SK-N-SH treated with all-trans-retinoic acid at 6 μM for 48 hours (cell line): Measurements from ENCODE around the gene PPP1R12B.
"Not testable (repeated sequence)": the region's sequence is repeated elsewhere in the genome, so short reads cannot be mapped to it uniquely, and the experiment has no call there.

Source experiments
- ATAC-seq: fragments of 200-7000 bp; cut with Tn5 transposase; 3 replicates; pipeline ENCODE4 v1.9.1; 2020; ENCODE audit warnings: mild to moderate bottlenecking, moderate library complexity
- ARNTL ChIP-seq: fragments of 450-650 bp; formaldehyde crosslinking; IDR thresholded peaks from 2 replicates; pipeline ENCODE4 v1.5.0; 2020; ENCODE audit warnings: low read depth, mild to moderate bottlenecking, moderate library complexity, borderline replicate concordance
- BACH2 ChIP-seq: fragments of 250-450 bp; sonication (Bioruptor Pico); IDR thresholded peaks from 2 replicates; pipeline ENCODE4 v1.9.0; 2021; ENCODE audit warnings: mild to moderate bottlenecking, borderline replicate concordance
- CSDC2 ChIP-seq: fragments of 250-450 bp; sonication (Bioruptor Pico); IDR thresholded peaks from 2 replicates; pipeline ENCODE4 v1.5.0; 2020; ENCODE audit warnings: mild to moderate bottlenecking, moderate library complexity
- ESRRG ChIP-seq: fragments of 250-450 bp; sonication (Bioruptor Pico); IDR thresholded peaks from 2 replicates; pipeline ENCODE4 v1.6.1; 2021; ENCODE audit warnings: mild to moderate bottlenecking
- GLIS3 ChIP-seq: fragments of 250-450 bp; sonication (Bioruptor Pico); IDR thresholded peaks from 2 replicates; pipeline ENCODE4 v1.5.0; 2020; ENCODE audit warnings: mild to moderate bottlenecking, moderate library complexity
- PPARA ChIP-seq: fragments of 250-450 bp; sonication (Bioruptor Pico); IDR thresholded peaks from 2 replicates; pipeline ENCODE4 v1.5.0; 2020; ENCODE audit warnings: mild to moderate bottlenecking, borderline replicate concordance
- RARB ChIP-seq: fragments of 250-450 bp; sonication (Bioruptor Pico); IDR thresholded peaks from 2 replicates; pipeline ENCODE4 v1.8.0; 2021; ENCODE audit warnings: mild to moderate bottlenecking, moderate library complexity
- TCF4 ChIP-seq: fragments of 250-450 bp; sonication (Bioruptor Pico); IDR thresholded peaks from 2 replicates; pipeline ENCODE4 v1.8.0; 2021; ENCODE audit warnings: mild to moderate bottlenecking, moderate library complexity, borderline replicate concordance
- TOX ChIP-seq: fragments of 250-450 bp; sonication (Bioruptor Pico); IDR thresholded peaks from 2 replicates; pipeline ENCODE4 v1.8.0; 2021; ENCODE audit warnings: mild to moderate bottlenecking, moderate library complexity, borderline replicate concordance
- ZC3H10 ChIP-seq: fragments of 250-450 bp; sonication (Bioruptor Pico); IDR thresholded peaks from 2 replicates; pipeline ENCODE4 v1.5.1; 2021; ENCODE audit warnings: mild to moderate bottlenecking, moderate library complexity
- ZFP3 ChIP-seq: fragments of 250-450 bp; sonication (Bioruptor Pico); IDR thresholded peaks from 2 replicates; pipeline ENCODE4 v1.5.0; 2020; ENCODE audit warnings: mild to moderate bottlenecking, moderate library complexity
- ZFP30 ChIP-seq: fragments of 450-650 bp; formaldehyde crosslinking; IDR thresholded peaks from 2 replicates; pipeline ENCODE4 v1.5.0; 2022; ENCODE audit warnings: mild to moderate bottlenecking, moderate library complexity
- ZNF565 ChIP-seq: fragments of 450-650 bp; formaldehyde crosslinking; conservative IDR thresholded peaks from 2 replicates; pipeline ENCODE4 v1.5.0; 2020; ENCODE audit warnings: low read depth, mild to moderate bottlenecking, moderate library complexity
- ZNF70 ChIP-seq: fragments of 450-650 bp; formaldehyde crosslinking; IDR thresholded peaks from 2 replicates; pipeline ENCODE4 v1.5.0; 2020; ENCODE audit warnings: mild to moderate bottlenecking, moderate library complexity
- ZNF8 ChIP-seq: fragments of 450-650 bp; formaldehyde crosslinking; IDR thresholded peaks from 2 replicates; pipeline ENCODE4 v1.5.0; 2020; ENCODE audit warnings: mild to moderate bottlenecking, moderate library complexity
- TF ChIP-seq, protein P1 (sequence below): fragments of 250-450 bp; sonication (Bioruptor Pico); IDR thresholded peaks from 2 replicates; pipeline ENCODE4 v1.8.0; 2020; ENCODE audit warnings: mild to moderate bottlenecking, moderate library complexity, borderline replicate concordance
- TF ChIP-seq, protein P2 (sequence below): fragments of 250-450 bp; sonication (Bioruptor Pico); IDR thresholded peaks from 2 replicates; pipeline ENCODE4 v1.5.0; 2020; ENCODE audit warnings: mild to moderate bottlenecking, moderate library complexity
- TF ChIP-seq, protein P3 (sequence below): fragments of 250-450 bp; sonication (Bioruptor Pico); IDR thresholded peaks from 2 replicates; pipeline ENCODE4 v1.8.0; 2021; ENCODE audit warnings: low read depth, mild to moderate bottlenecking, moderate library complexity, borderline replicate concordance
- TF ChIP-seq, protein P4 (sequence below): fragments of 250-450 bp; sonication (Bioruptor Pico); IDR thresholded peaks from 2 replicates; pipeline ENCODE4 v1.5.1; 2020; ENCODE audit warnings: low read depth, mild to moderate bottlenecking, moderate library complexity
- TF ChIP-seq, protein P5 (sequence below): fragments of 250-450 bp; sonication (Bioruptor Pico); IDR thresholded peaks from 2 replicates; pipeline ENCODE4 v1.5.1; 2021; ENCODE audit warnings: mild to moderate bottlenecking, moderate library complexity

The PPP1R12B gene

DNA sequence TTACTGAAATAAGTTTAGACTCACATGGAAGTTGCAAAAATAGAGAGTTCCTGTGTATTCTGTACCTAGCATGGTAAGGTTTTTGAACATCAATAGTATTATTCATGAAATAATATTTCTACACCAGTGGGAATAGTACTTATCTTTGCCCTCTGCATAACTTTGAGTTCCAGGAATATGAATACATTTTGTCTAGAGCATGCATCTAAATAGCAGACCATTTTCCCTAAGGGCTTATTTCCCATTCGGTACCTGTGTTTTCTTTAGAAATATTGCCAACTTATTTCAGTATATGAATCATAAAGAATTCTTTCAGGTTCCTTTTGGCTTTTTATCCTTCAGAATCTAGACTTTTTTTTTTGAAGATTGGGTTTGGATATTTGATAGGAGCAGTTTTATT is 81.6 kb downstream of the PPP1R12B start:
- ATAC-seq: not testable (repeated sequence)

DNA sequence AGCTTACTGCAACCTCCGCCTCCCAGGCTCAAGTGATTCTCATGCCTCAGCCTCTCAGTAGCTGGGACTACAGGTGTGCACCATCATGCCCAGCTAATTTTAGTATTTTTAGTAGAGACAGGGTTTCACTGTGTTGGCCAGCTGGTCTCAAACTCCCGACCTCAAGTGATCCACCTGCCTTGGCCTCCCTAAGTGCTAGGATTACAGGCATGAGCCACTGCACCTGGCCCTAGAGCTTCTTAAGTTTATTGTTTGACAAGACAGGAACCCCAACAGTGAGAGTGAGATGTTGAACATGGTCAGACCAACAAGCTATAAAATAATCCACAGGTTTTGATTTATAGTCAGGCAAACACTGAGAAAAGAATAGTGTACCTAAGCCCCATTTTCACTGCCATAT is 83.8 kb downstream of the PPP1R12B start:
- ATAC-seq: not testable (repeated sequence)

DNA sequence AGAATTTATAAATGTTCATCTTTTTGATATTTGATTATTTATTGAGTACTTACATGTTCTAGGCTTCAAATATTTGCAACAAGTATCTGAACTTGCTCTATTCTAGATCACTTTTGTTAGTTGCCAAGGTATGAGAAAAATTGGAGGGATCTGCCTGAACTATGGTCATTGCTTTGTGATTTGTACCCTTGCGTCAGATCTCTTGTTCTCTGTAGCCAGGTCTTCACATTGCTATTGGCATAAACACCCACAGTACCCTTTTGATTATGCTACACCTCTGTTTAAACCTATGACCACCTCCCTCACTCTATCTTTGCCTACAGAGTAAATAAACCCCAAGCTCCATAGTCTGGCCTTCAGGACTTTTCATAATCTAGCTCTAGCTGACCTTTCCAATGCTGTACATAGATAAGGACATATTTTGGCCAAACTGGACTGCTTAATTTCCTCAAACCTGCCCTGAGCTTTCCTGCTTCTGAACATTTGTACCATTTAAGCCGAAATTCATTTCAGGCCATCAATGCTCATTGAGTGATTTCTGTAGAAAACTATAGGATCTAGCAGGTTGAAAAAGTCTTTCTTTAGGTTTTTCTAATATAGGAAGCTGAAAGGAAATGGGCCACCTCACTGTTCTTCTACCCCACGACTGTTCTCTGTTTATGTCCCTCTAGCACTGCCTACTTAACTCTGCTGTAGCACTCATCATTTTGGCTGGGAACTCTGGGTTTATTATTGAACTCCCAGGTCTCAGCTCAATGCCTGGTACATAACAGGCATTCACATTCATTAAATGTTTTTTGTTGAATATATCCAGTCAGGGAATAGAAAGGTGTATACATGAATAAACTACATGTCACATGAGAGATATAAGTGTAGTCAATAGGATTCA is 84.9 kb downstream of the PPP1R12B start:
- ATAC-seq: no peak
- TF ChIP-seq CSDC2 (CRISPR knock-in tag) (no peak), BACH2 (no peak), ARNTL (CRISPR knock-in tag) (no peak), TCF4 (CRISPR knock-in tag) (no peak), RARB (CRISPR knock-in tag) (no peak), ZNF70 (CRISPR knock-in tag) (no peak), TOX (CRISPR knock-in tag) (no peak), ZNF565 (no peak), ESRRG (no peak), ZC3H10 (CRISPR knock-in tag) (no peak), GLIS3 (CRISPR knock-in tag) (no peak), ZFP30 (CRISPR knock-in tag) (no peak), PPARA (CRISPR knock-in tag) (no peak), ZNF8 (no peak), ZFP3 (no peak)
- TF ChIP-seq, protein P1, sequence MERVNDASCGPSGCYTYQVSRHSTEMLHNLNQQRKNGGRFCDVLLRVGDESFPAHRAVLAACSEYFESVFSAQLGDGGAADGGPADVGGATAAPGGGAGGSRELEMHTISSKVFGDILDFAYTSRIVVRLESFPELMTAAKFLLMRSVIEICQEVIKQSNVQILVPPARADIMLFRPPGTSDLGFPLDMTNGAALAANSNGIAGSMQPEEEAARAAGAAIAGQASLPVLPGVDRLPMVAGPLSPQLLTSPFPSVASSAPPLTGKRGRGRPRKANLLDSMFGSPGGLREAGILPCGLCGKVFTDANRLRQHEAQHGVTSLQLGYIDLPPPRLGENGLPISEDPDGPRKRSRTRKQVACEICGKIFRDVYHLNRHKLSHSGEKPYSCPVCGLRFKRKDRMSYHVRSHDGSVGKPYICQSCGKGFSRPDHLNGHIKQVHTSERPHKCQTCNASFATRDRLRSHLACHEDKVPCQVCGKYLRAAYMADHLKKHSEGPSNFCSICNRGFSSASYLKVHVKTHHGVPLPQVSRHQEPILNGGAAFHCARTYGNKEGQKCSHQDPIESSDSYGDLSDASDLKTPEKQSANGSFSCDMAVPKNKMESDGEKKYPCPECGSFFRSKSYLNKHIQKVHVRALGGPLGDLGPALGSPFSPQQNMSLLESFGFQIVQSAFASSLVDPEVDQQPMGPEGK: no peak
- TF ChIP-seq, protein P2, sequence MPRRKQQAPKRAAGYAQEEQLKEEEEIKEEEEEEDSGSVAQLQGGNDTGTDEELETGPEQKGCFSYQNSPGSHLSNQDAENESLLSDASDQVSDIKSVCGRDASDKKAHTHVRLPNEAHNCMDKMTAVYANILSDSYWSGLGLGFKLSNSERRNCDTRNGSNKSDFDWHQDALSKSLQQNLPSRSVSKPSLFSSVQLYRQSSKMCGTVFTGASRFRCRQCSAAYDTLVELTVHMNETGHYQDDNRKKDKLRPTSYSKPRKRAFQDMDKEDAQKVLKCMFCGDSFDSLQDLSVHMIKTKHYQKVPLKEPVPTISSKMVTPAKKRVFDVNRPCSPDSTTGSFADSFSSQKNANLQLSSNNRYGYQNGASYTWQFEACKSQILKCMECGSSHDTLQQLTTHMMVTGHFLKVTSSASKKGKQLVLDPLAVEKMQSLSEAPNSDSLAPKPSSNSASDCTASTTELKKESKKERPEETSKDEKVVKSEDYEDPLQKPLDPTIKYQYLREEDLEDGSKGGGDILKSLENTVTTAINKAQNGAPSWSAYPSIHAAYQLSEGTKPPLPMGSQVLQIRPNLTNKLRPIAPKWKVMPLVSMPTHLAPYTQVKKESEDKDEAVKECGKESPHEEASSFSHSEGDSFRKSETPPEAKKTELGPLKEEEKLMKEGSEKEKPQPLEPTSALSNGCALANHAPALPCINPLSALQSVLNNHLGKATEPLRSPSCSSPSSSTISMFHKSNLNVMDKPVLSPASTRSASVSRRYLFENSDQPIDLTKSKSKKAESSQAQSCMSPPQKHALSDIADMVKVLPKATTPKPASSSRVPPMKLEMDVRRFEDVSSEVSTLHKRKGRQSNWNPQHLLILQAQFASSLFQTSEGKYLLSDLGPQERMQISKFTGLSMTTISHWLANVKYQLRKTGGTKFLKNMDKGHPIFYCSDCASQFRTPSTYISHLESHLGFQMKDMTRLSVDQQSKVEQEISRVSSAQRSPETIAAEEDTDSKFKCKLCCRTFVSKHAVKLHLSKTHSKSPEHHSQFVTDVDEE (CRISPR knock-in tag): no peak
- TF ChIP-seq, protein P3, sequence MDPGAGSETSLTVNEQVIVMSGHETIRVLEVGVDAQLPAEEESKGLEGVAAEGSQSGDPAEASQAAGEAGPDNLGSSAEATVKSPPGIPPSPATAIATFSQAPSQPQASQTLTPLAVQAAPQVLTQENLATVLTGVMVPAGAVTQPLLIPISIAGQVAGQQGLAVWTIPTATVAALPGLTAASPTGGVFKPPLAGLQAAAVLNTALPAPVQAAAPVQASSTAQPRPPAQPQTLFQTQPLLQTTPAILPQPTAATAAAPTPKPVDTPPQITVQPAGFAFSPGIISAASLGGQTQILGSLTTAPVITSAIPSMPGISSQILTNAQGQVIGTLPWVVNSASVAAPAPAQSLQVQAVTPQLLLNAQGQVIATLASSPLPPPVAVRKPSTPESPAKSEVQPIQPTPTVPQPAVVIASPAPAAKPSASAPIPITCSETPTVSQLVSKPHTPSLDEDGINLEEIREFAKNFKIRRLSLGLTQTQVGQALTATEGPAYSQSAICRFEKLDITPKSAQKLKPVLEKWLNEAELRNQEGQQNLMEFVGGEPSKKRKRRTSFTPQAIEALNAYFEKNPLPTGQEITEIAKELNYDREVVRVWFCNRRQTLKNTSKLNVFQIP (CRISPR knock-in tag): no peak

DNA sequence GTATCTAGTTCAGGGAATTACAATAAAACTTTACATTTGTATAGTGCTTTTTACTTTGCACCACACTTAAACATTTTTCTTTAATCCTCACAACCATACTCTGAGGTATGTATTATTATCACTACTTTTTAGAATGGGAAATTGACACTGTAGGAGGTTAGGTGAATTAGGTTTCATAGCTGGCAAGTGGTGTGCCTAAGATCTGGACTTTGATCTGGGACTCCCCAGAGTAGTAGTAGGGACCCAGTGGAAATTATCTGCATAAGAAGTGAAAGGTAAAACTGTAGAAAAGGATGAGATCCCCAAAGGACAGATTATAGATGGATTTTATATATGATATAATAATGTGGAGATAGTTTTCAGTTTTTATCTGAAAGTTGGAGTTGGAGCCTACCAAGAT is 85.6 kb downstream of the PPP1R12B start:
- ATAC-seq: no peak
- TF ChIP-seq, protein P1: no peak
- TF ChIP-seq, protein P3 (CRISPR knock-in tag): no peak
- TF ChIP-seq TCF4 (CRISPR knock-in tag) (no peak), GLIS3 (CRISPR knock-in tag) (no peak)
- TF ChIP-seq, protein P4, sequence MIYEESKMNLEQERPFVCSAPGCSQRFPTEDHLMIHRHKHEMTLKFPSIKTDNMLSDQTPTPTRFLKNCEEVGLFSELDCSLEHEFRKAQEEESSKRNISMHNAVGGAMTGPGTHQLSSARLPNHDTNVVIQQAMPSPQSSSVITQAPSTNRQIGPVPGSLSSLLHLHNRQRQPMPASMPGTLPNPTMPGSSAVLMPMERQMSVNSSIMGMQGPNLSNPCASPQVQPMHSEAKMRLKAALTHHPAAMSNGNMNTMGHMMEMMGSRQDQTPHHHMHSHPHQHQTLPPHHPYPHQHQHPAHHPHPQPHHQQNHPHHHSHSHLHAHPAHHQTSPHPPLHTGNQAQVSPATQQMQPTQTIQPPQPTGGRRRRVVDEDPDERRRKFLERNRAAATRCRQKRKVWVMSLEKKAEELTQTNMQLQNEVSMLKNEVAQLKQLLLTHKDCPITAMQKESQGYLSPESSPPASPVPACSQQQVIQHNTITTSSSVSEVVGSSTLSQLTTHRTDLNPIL: no peak
- TF ChIP-seq, protein P5, sequence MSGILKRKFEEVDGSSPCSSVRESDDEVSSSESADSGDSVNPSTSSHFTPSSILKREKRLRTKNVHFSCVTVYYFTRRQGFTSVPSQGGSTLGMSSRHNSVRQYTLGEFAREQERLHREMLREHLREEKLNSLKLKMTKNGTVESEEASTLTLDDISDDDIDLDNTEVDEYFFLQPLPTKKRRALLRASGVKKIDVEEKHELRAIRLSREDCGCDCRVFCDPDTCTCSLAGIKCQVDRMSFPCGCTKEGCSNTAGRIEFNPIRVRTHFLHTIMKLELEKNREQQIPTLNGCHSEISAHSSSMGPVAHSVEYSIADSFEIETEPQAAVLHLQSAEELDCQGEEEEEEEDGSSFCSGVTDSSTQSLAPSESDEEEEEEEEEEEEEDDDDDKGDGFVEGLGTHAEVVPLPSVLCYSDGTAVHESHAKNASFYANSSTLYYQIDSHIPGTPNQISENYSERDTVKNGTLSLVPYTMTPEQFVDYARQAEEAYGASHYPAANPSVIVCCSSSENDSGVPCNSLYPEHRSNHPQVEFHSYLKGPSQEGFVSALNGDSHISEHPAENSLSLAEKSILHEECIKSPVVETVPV (CRISPR knock-in tag): no peak
